DMS53 treated with DMSO at 0.1 percent for 48 hours (cell line): ENCODE results near the gene KCNJ18.
"Not testable (repeated sequence)": the region's sequence is repeated elsewhere in the genome, so short reads cannot be mapped to it uniquely, and the experiment has no call there.

Source experiments
- DNase-seq: peaks from one replicate; lab custom pipeline; 2025; ENCODE audit not compliant: unreplicated experiment; lab: John Stamatoyannopoulos, UW

KCNJ18 gene

GRCh38 chr17:21670361-21671155 lies 21.8 kb upstream of the KCNJ18 start:
- not testable (repeated sequence) for DNase-seq

DNA sequence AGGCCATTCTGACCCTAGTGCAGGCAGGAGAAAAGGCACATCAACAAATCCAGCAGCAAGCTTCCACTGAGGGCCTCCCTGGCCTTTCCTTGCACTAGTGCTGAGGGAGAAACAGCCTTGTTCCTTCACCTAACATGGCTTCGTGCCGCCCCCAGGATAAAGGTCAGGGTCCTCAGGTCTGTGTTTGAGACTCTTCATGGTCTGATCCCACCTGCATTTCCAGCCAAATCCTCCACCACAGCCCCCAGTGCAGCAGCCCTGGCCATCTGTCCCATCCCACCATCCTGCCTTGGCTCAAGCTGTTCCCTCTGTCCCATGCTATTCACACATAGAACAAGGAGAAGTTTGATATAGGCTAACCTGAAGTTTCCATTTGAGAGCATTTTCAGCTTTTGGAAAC lies 20.9 kb upstream of the KCNJ18 start:
- DNase-seq, result not testable (repeated sequence)

DNA sequence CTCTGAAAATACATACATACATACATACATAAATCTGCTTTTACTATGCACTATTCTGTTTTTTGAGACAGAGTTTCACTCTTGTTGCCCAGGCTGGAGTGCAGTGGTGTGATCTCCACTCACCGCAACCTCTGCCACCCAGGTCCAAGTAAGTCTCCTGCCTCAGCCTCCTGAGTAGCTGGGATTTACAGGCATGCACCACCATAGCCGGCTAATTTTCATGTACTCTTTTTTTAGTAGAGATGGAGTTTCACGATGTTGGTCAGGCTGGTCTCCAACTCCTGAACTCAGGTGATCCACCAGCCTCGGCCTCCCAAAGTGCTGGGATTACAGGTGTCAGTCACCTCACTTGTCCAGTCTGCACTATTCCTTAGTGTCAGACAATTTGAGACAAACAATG lies 20.5 kb upstream of the KCNJ18 start:
- DNase-seq, result not testable (repeated sequence)

- not testable (repeated sequence) for DNase-seq
These were observed 18.7 kb upstream of the KCNJ18 start for GRCh38 chr17:21673451-21674241.

- no peak for DNase-seq
These were observed 18.0 kb upstream of the KCNJ18 start for GRCh38 chr17:21674242-21674731.

- not testable (repeated sequence) for DNase-seq
These were observed 17.2 kb upstream of the KCNJ18 start for GRCh38 chr17:21674891-21675738.

- not testable (repeated sequence) for DNase-seq
These were observed 16.6 kb upstream of the KCNJ18 start for GRCh38 chr17:21675739-21676130.

DNA sequence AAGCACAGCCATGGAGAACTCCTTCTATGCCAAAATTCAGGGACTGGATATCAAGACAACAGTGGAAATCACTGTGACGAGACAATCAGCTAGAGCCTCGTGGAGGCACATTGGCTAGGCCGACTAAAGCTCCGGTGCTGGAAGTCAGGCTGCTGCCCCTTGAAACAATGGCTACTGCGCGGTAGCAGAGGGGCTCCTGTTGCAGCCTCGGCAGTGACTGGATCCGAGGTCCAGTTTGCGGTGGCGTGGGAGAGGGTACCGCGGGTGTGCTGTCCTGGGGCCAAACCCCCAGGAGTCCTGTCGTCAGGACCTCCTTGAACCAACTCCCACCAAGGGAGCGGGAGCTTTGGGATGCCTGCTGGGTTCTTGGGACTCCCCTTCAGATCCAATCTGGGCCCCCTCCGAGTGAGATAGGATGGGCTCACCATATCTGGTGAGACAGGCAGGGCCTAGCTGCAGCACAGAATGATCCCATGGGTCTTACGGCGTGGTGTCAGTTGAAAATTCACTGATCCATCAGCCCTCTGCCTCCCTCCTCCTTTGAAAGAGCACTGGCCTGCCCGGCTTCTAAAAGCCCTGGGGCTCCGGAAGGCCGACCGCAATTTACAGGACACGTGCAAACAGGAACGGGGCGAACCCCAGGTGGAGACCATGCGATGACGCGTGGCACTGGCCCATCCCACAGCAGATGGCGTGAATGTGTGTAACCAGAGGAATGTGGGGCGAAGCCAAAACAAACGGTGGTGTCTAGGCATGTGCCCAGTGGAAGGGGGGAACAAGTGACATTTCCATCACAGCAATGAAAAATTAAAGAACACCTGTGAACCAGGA lies 15.8 kb upstream of the KCNJ18 start:
- DNase-seq, result no peak

- no peak for DNase-seq
These were observed 15.0 kb upstream of the KCNJ18 start for GRCh38 chr17:21677126-21677910.

DNA sequence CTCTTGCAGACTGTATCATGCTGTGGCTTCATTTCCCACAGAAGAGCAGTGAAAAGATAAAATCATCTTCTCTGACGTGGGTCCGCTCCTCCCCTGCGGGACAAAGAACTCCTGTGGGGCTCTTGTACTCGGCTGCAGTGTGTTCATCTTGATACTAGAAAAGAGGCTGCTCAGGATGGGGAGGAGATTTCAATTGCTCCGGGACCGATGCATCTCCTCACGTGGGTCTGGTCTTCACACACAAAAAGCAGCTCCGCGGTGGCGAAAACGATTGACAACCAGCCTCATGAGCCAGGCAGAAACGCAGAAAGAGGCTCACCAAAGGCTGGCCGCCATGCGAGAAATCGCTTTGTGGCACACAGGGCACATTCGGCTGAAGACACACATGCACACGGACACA lies 14.4 kb upstream of the KCNJ18 start:
- DNase-seq, result no peak

- no peak for DNase-seq
These were observed 13.8 kb upstream of the KCNJ18 start for GRCh38 chr17:21678393-21679081.

GRCh38 chr17:21679256-21680146 lies 12.8 kb upstream of the KCNJ18 start:
- DNase-seq, result no peak

GRCh38 chr17:21680366-21680765 lies 12.0 kb upstream of the KCNJ18 start:
- DNase-seq, result no peak

DNA sequence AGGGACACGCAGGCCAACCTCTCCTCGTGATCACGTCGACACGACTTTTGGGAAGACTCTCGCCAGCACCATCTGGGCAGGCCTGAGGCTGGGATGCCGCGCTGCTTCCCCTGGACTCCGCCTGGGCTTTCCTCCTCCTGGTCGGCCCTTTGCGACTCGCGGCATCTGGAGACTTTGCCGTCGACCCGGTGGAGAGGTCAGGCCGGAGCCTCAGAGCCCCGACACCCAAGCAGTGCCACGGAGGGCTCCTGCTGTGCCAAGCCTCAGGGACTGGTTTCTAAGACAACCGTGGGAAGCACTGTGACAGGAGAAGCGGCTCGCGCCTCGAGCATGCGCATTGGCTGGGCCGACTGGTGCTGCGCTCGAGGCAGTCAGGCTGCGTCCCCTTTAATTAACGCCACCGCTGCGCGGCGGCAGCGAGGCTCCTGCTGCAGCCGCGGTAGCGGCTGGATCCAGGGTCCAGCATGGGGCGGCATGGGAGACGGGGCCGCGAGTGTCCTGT lies 11.4 kb upstream of the KCNJ18 start:
- DNase-seq, result not testable (repeated sequence)

- DNase-seq, result not testable (repeated sequence)
These were observed 10.7 kb upstream of the KCNJ18 start for GRCh38 chr17:21681576-21681975.

DNA sequence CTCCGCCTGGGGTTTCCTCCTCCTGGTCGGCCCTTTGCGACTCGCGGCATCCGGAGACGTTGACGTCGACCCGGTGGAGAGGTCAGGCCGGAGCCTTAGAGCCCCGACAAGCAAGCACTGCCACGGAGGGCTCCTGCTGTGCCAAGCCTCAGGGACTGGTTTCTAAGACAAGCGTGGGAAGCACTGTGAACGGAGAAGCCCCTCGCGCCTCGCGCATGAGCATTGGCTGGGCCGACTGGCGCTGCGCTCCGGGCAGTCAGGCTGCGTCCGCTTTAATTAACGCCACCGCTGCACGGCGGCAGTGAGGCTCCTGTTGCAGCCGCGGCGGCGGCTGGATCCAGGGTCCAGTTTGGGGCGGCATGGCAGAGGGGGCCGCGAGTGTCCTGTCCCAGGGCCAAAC lies 10.2 kb upstream of the KCNJ18 start:
- DNase-seq, result not testable (repeated sequence)

DNA sequence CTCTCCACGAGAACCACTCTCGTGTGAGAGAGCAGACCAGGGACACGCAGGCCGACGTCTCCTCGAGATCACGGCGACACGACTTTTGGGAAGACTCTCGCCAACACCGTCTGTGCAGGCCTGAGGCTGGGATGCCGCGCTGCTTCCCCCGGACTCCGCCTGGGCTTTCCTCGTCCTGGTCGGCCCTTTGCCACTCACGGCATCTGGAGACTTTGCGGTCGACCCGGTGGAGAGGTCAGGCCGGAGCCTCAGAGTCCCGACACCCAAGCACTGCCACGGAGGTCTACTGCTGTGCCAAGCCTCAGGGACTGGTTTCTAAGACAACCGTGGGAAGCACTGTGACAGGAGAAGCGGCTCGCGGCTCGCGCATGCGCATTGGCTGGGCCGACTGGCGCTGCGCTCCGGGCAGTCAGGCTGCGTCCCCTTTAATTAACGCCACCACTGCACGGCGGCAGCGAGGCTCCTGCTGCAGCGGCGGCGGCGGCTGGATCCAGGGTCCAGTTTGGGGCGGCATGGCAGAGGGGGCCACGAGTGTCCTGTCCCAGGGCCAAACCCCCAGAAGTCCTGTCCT lies 9.1 kb upstream of the KCNJ18 start:
- not testable (repeated sequence) for DNase-seq
